K562 (cell line): Measurements from ENCODE around the gene ZBTB7A. TPM values are rescaled to one million over a fixed set of nuclear protein-coding genes. Genes with fewer than 3 reads are reported as not detected.

Experiments
- ATAC-seq: fragments of 200-7000 bp; cut with Tn5 transposase; 3 replicates; pipeline ENCODE4 v1.9.1; 2020; ENCODE audit warnings: moderate library complexity
- BruUV-seq: library from RNA; stranded (reverse); fragments of 400-500 nt; replicated peaks from 2 replicates; lab custom pipeline; 2021; lab: Mats Ljungman, UMichigan
- CTCF ChIA-PET: fragments of 300-600 bp; formaldehyde crosslinking; extraction: SDS; loops from one replicate; lab custom pipeline; 2021; ENCODE audit warnings: low intra/inter-chr PET ratio; lab: Yijun Ruan, JAX
- POLR2A ChIA-PET: fragments of 300-600, 350-650 bp; sonication (Branson Sonifier 250); formaldehyde crosslinking; extraction: SDS; loops from one replicate; lab custom pipeline; 2021; ENCODE audit warnings: antibody characterized with exemption, inconsistent platforms; lab: Yijun Ruan, JAX
- DNase-seq, 4 experiments: peaks; one replicate each; pipeline versions ENCODE4 v3.0.0 to v3.0.0-alpha.2; 2011 to 2018; ENCODE audit warnings: low spot score in 3 of 4, mixed read lengths in 3 of 4; ENCODE audit errors: extremely low read depth in 1 of 4
- FAIRE-seq: peaks from 2 replicates; lab custom pipeline; 2011; peaks lifted over from hg19 to GRCh38; lab: Jason Lieb, UNC
- H2AFZ ChIP-seq: 2 replicates; pipeline ENCODE4 v1.6.0; 2011; ENCODE audit warnings: low read depth, low read length, control low read depth, inconsistent platforms
- H3K27ac ChIP-seq: fragments of 200-600 bp; 3 replicates; pipeline ENCODE4 v1.8.0; 2011; ENCODE audit warnings: low read depth, mild to moderate bottlenecking, control low read depth, inconsistent platforms, low read length, moderate library complexity, mixed read lengths; ENCODE audit errors: extremely low read depth
- H3K27me3 ChIP-seq, 2 experiments: fragments of 300-600 bp in 1 of 2; 2 replicates in 1 of 2; 3 replicates in 1 of 2; pipeline versions ENCODE4 v1.6.0 to v1.8.0; 2011; ENCODE audit warnings: inconsistent platforms in 2 of 2, low read length in 2 of 2, mild to moderate bottlenecking in 1 of 2, mixed read lengths in 1 of 2, moderate library complexity in 1 of 2; ENCODE audit not compliant: control insufficient read depth in 2 of 2, insufficient read depth in 2 of 2
- H3K36me3 ChIP-seq: fragments of 300-600 bp; 3 replicates; pipeline ENCODE4 v1.8.0; 2011; ENCODE audit warnings: mild to moderate bottlenecking, low read length, inconsistent platforms; ENCODE audit not compliant: control insufficient read depth, insufficient read depth
- H3K4me1 ChIP-seq, 2 experiments: fragments of 200-600 bp in 1 of 2; replicated peaks in 1 of 2; 2 replicates in 1 of 2; 3 replicates in 1 of 2; pipeline versions ENCODE4 v1.5.1 to v1.8.0; 2011; ENCODE audit warnings: inconsistent platforms in 2 of 2, low read length in 2 of 2, mild to moderate bottlenecking in 1 of 2, mixed read lengths in 1 of 2, moderate library complexity in 1 of 2; ENCODE audit not compliant: control insufficient read depth in 2 of 2, insufficient read depth in 2 of 2
- H3K4me2 ChIP-seq: 2 replicates; pipeline ENCODE4 v1.6.1; 2011; ENCODE audit warnings: low read length, control low read depth, inconsistent platforms, mixed read lengths; ENCODE audit not compliant: insufficient read depth
- H3K4me3 ChIP-seq: fragments of 200-600 bp; sonication (generic), shearing (Covaris generic); 2 replicates; pipeline ENCODE4 v1.5.1; 2016; ENCODE audit warnings: control low read depth, inconsistent platforms
- H3K79me2 ChIP-seq: fragments of 200-600 bp; 3 replicates; pipeline ENCODE4 v1.8.0; 2011; ENCODE audit warnings: low read length, inconsistent platforms; ENCODE audit not compliant: control insufficient read depth, insufficient read depth
- H3K9ac ChIP-seq, 2 experiments: 2 replicates each; pipeline versions ENCODE4 v1.6.0 to v1.6.1; 2011; ENCODE audit warnings: low read depth in 2 of 2, low read length in 2 of 2, control low read depth in 1 of 2, inconsistent platforms in 1 of 2, mild to moderate bottlenecking in 1 of 2, mixed read lengths in 1 of 2; ENCODE audit not compliant: insufficient read depth in 1 of 2
- H3K9me1 ChIP-seq: one replicate; pipeline ENCODE4 v1.6.0; 2011; ENCODE audit warnings: inconsistent platforms, mild to moderate bottlenecking, low read length, moderate library complexity; ENCODE audit not compliant: control insufficient read depth, insufficient read depth
- H3K9me3 ChIP-seq: replicated peaks from 2 replicates; pipeline ENCODE4 v1.5.1; 2011; ENCODE audit warnings: low read depth, low read length, inconsistent platforms; ENCODE audit not compliant: control insufficient read depth, insufficient read depth
- H4K20me1 ChIP-seq: replicated peaks from 2 replicates; pipeline ENCODE4 v1.6.1; 2011; ENCODE audit warnings: low read length, inconsistent platforms, mixed read lengths; ENCODE audit not compliant: control insufficient read depth, insufficient read depth
- CREM ChIP-seq: IDR thresholded peaks from 2 replicates; pipeline ENCODE4 v1.6.1; 2014; ENCODE audit warnings: antibody characterized with exemption, low read depth
- EGR1 ChIP-seq: fragments of 450-650 bp; conservative IDR thresholded peaks from 2 replicates; pipeline ENCODE4 v1.6.1; 2017; ENCODE audit warnings: mild to moderate bottlenecking
- EP300 ChIP-seq: IDR thresholded peaks from 2 replicates; pipeline ENCODE4 v1.6.1; 2012; ENCODE audit warnings: low read length, improper control_type of control experiment
- ESRRB ChIP-seq: fragments of 250-450 bp; sonication (Bioruptor Pico); IDR thresholded peaks from 2 replicates; pipeline ENCODE4 v1.5.0; 2020; ENCODE audit warnings: mild to moderate bottlenecking, moderate library complexity, borderline replicate concordance
- KHSRP ChIP-seq: fragments of 450-650 bp; IDR thresholded peaks from 2 replicates; pipeline ENCODE4 v1.6.1; 2017
- PML ChIP-seq: IDR thresholded peaks from 2 replicates; pipeline ENCODE4 v1.6.1; 2012; ENCODE audit warnings: low read length, inconsistent platforms
- POLR2G ChIP-seq: fragments of 200-400 bp; formaldehyde crosslinking; IDR thresholded peaks from 2 replicates; pipeline ENCODE4 v1.6.1; 2017; ENCODE audit warnings: low read depth, mild to moderate bottlenecking, antibody characterized with exemption, low read length, moderate library complexity
- SAFB ChIP-seq: fragments of 200-400 bp; formaldehyde crosslinking; IDR thresholded peaks from 2 replicates; pipeline ENCODE4 v1.6.1; 2017; ENCODE audit warnings: low read depth, low read length, borderline replicate concordance
- ZKSCAN1 ChIP-seq: fragments of 150-350 bp; IDR thresholded peaks from 2 replicates; pipeline ENCODE4 v1.6.1; 2016; ENCODE audit warnings: low read depth, low read length
- ZNF316 ChIP-seq: fragments of 450-650 bp; IDR thresholded peaks from 2 replicates; pipeline ENCODE4 v1.6.1; 2016
- WGBS: fragments of 100-300 bp; shearing (Covaris generic); methylation state at CpG from one replicate; pipeline ENCODE4 v1.1.6; 2016; ENCODE audit warnings: low coverage, mixed read lengths; ENCODE audit not compliant: insufficient coverage; ENCODE audit errors: missing lambda C conversion rate; 5-methylcytosine and 5-hydroxymethylcytosine counted together
- in situ Hi-C: fragments of 300-500 bp; cut with MboI; formaldehyde crosslinking; loops from 4 replicates; pipeline ENCODE4 v1.15.0; 2018; ENCODE audit warnings: inconsistent platforms, mixed read lengths
- intact Hi-C: fragments of 100-400 bp; cut with micrococcal nuclease; formaldehyde crosslinking; loops from 2 replicates; pipeline ENCODE4 v1.14.2; 2022
- polyA plus RNA-seq, 8 experiments: library from polyadenylated mRNA; depleted of rRNA in 4 of 8; stranded (reverse) in 5 of 8; unstranded in 3 of 8; fragments of >200 nt; fragmentation: Nextera tagmentation in 2 of 8; fragmentation: Illumina TruSeq in 1 of 8; extraction: Ambion mirVana in 2 of 8; extraction: Trizol in 1 of 8; gene quantifications; 2 replicates each; pipeline versions ENCODE4 v1.2.1 to v1.2.3, GENCODE V29; 2011 to 2014; ENCODE audit warnings: inconsistent platforms in 1 of 8, missing spikeins in 1 of 8
- total RNA-seq, 7 experiments: library from RNA; depleted of rRNA in 6 of 7; stranded (reverse); fragments of >200 nt in 6 of 7; fragmentation: Illumina TruSeq in 2 of 7; extraction: Trizol in 2 of 7; gene quantifications; 2 replicates each; pipeline versions ENCODE4 v1.2.1 to v1.2.3, GENCODE V29; 2011 to 2021; ENCODE audit warnings: low replicate concordance in 1 of 7
- TF ChIP-seq, protein P1 (sequence below): fragments of 250-450 bp; sonication (Bioruptor Pico); IDR thresholded peaks from 2 replicates; pipeline ENCODE4 v1.4.0; 2020; ENCODE audit warnings: borderline replicate concordance

The ZBTB7A gene
- total and polyA plus RNA-seq, 9 of the 15 experiments (the other 6 are each of a cell fraction or from before 2014, with no cell fraction given): 0.11 to 34.0 (median 4.6) TPM

DNA sequence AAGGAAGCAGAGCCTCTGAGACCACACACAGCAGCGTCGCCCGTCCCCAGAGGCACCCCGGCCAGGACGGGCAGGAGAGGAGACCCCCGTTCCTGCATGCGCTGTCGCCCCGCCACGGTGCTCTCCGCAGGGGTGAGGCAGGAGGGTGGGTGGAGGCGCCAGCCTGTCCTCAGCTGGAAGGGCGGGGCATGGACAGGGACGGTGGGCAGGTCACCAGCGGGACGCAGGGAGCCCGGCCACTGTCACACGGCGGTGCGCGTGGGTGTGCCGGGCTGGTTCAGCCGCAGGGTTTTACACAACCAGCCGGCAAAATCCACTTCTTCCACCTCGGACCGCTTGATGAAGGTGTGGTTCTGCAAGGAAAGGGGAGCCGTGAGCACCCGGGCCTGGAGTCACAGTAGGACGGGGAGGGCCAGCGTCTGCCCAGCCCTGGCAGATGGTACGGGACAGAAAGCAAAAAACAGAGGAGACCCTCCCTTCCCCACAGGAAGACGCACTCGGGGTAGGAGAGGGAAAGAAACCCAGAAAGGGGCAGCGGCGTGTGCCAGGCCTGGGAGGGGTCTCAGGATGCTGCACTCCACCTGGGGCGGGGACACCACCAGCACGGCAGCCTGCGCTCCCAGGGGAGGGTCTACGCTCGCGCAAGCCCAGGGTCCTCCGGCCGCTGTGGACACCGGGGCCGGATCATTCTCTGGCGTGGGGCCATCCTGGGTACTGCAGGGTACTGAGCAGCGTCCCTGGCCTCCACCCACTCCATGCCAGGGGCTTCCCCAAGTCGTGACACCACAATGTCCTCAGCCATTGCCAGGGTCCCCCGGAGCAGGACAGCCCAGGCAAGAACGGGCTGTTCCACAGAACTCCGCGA is 23.9 kb upstream of the ZBTB7A start:
- CTCF ChIA-PET: no interaction called here

DNA sequence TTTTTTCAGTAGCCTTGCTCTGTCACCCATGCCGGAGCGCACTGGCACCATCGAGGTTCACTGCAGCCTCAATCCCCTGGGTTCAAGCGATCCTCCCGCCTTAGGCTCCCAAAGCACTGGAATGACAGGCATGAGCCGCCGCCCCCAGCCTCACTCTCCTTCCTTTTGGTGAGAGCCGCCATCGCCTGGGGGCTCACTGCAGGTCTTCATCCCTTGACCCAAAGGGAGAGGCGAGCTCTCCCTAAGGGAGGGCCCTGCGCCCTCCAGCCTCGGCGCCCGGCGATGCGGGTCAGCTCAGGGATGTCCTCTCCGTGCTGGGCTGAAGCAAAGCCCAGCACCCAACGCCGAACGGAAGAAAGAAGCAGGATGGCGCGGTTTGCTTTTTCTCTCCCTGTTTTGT is 23.2 kb upstream of the ZBTB7A start:
- Histone ChIP-seq H3K4me1 (peaks cover 6 to 45% of the 10 kb centered on the region in 2 experiments; a peak in 4 of 5 replicates), H3K9me3 (no peaks in the 10 kb centered on the region), H3K9me1 (no peaks in the 10 kb centered on the region), H3K79me2 (no peaks in the 10 kb centered on the region), H3K27ac (no peak overlapping the region), H3K9ac (peak overlapping the region in 1 of 2 experiments; percentile 75; a peak in 1 of 4 replicates), H3K4me3 (no peak overlapping the region), H3K4me2 (no peak overlapping the region), H3K27me3 (no peaks in the 10 kb centered on the region), H3K36me3 (peaks cover 45% of the 10 kb centered on the region; the same call in 1 of the 3 replicates), H4K20me1 (no peaks in the 10 kb centered on the region), H2AFZ (no peak overlapping the region)
- no peak for DNase-seq
- intact Hi-C loops: no loop called here
- POLR2A ChIA-PET: interaction anchor here (0.6 to 1.2 kb wide), 3 partner anchors 39 to 111 kb away, joined by 3 to 4 read pairs (median 4); no protein-coding TSS in a partner anchor
- in situ Hi-C loops: no loop called here
- FAIRE-seq: no peak
- 92% methylated on average over 10 of the region's 22 CpGs for WGBS
- CTCF ChIA-PET: no interaction called here
- ATAC-seq: no peak
- no TSS peak for BruUV-seq
- no peak for TF ChIP-seq PML
- TF ChIP-seq EP300: no peak
- no peak for TF ChIP-seq KHSRP
- TF ChIP-seq ZNF316: no peak
- TF ChIP-seq SAFB: no peak
- no peak for TF ChIP-seq EGR1
- TF ChIP-seq, protein P1, sequence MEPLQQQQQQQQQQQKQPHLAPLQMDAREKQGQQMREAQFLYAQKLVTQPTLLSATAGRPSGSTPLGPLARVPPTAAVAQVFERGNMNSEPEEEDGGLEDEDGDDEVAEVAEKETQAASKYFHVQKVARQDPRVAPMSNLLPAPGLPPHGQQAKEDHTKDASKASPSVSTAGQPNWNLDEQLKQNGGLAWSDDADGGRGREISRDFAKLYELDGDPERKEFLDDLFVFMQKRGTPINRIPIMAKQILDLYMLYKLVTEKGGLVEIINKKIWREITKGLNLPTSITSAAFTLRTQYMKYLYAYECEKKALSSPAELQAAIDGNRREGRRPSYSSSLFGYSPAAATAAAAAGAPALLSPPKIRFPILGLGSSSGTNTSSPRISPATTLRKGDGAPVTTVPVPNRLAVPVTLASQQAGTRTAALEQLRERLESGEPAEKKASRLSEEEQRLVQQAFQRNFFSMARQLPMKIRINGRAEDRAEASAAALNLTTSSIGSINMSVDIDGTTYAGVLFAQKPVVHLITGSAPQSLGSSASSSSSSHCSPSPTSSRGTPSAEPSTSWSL (CRISPR knock-in tag): no peak
- TF ChIP-seq ZKSCAN1: no peak
- TF ChIP-seq CREM: no peak

More for the DNA sequence above, 23.9 kb upstream of the ZBTB7A start:
- POLR2A ChIA-PET: interaction anchor here (0.6 to 0.9 kb wide), 3 partner anchors 50 to 171 kb away, joined by 3 to 4 read pairs (median 3); no protein-coding TSS in a partner anchor
- Histone ChIP-seq H3K9me3 (no peaks in the 10 kb centered on the region), H3K4me3 (no peak overlapping the region), H3K27ac (no peak overlapping the region), H3K79me2 (no peaks in the 10 kb centered on the region), H3K9ac (no peak overlapping the region; a peak in 1 of 4 replicates), H4K20me1 (no peaks in the 10 kb centered on the region), H2AFZ (no peak overlapping the region), H3K4me2 (no peak overlapping the region), H3K36me3 (peaks cover 47% of the 10 kb centered on the region; the same call in 1 of the 3 replicates), H3K4me1 (peaks cover 6 to 51% of the 10 kb centered on the region in 2 experiments; a peak in 4 of 5 replicates), H3K27me3 (no peaks in the 10 kb centered on the region), H3K9me1 (no peaks in the 10 kb centered on the region)
- BruUV-seq: no TSS peak
- no peak for ATAC-seq
- intact Hi-C loops (no loop called here), in situ Hi-C loops (no loop called here)
- WGBS: 94% methylated on average over 31 of the region's 52 CpGs
- no peak for DNase-seq
- FAIRE-seq: no peak
- TF ChIP-seq ESRRB: no peak
- TF ChIP-seq POLR2G: peak; percentile 46; the same call in 1 of the 2 replicates
